ENCODE measurements around the gene PBX1. TPM values are rescaled to one million over a fixed set of nuclear protein-coding genes. Genes with fewer than 3 reads are reported as not detected.

Gene PBX1
- total RNA-seq, 1 experiment from 2014 or later = 9.8 TPM

GRCh38 chr1:164638492-164639202, 79.7 kb downstream of the PBX1 start:
- Histone ChIP-seq H3K9me2 (replicated peaks; ENCODE audit: low read length) (no peaks in the 10 kb centered on the region), H3K9me3 (ENCODE audit: low read length) (no peaks in the 10 kb centered on the region), H3K27me3 (ENCODE audit: low read length) (no peaks in the 10 kb centered on the region), H3K4me1 (ENCODE audit: insufficient read depth, low read length) (peaks cover 27% of the 10 kb centered on the region), H3K79me2 (ENCODE audit: low read length) (no peaks in the 10 kb centered on the region), H3K4me2 (ENCODE audit: low read length) (no peak overlapping the region), H3K9ac (ENCODE audit: low read length) (no peak overlapping the region), H3K36me3 (ENCODE audit: low read depth, low read length) (no peaks in the 10 kb centered on the region), H3K4me3 (ENCODE audit: low read length) (no peak overlapping the region), H2AFZ (ENCODE audit: low read length) (no peak overlapping the region), H4K20me1 (ENCODE audit: low read length) (no peaks in the 10 kb centered on the region), H3F3A (ENCODE audit: low read length, unreplicated experiment) (no peaks in the 10 kb centered on the region), H3K27ac (ENCODE audit: low read length) (no peak overlapping the region)
- no peak for ATAC-seq
- ChIA-PET POLR2A (ENCODE audit: unreplicated experiment) (no interaction called here), CTCF (no interaction called here)
- DNase-seq = no peak
- intact Hi-C loops (cut with micrococcal nuclease) = no loop called here
- BruUV-seq (replicated peaks) = no TSS peak
- TF ChIP-seq EZH2 (IDR thresholded peaks at IDR 0.05; ENCODE audit: low read length, unreplicated experiment) (no peak), CTCF (conservative IDR thresholded peaks at IDR 0.05; ENCODE audit: low read depth, low read length) (no peak), EZH2phosphoT487 (IDR thresholded peaks at IDR 0.05; ENCODE audit: borderline replicate concordance, low read length) (no peak)

GRCh38 chr1:164640686-164641352, 81.8 kb downstream of the PBX1 start:
- ChIA-PET POLR2A (ENCODE audit: unreplicated experiment) (no interaction called here), CTCF (no interaction called here)
- peak; percentile 57 for DNase-seq
- no peaks in the 10 kb centered on the region for H4K20me1 ChIP-seq (ENCODE audit: low read length)
- TF ChIP-seq CTCF (conservative IDR thresholded peaks at IDR 0.05; ENCODE audit: low read depth, low read length) (no peak), EZH2 (IDR thresholded peaks at IDR 0.05; ENCODE audit: low read length, unreplicated experiment) (no peak), EZH2phosphoT487 (IDR thresholded peaks at IDR 0.05; ENCODE audit: borderline replicate concordance, low read length) (no peak)
- no TSS peak for BruUV-seq (replicated peaks)
- no peaks in the 10 kb centered on the region for H3K36me3 ChIP-seq (ENCODE audit: low read depth, low read length)
- intact Hi-C loops (cut with micrococcal nuclease) = no loop called here
- H3K27me3 ChIP-seq (ENCODE audit: low read length) = no peaks in the 10 kb centered on the region
- no peaks in the 10 kb centered on the region for H3K9me2 ChIP-seq (replicated peaks; ENCODE audit: low read length)
- peaks cover 38% of the 10 kb centered on the region for H3K4me1 ChIP-seq (ENCODE audit: insufficient read depth, low read length)
- H2AFZ ChIP-seq (ENCODE audit: low read length) = no peak overlapping the region
- H3K4me3 ChIP-seq (ENCODE audit: low read length) = no peak overlapping the region
- H3F3A ChIP-seq (ENCODE audit: low read length, unreplicated experiment) = no peaks in the 10 kb centered on the region
- no peaks in the 10 kb centered on the region for H3K79me2 ChIP-seq (ENCODE audit: low read length)
- H3K9me3 ChIP-seq (ENCODE audit: low read length) = no peaks in the 10 kb centered on the region
- H3K27ac ChIP-seq (ENCODE audit: low read length) = no peak overlapping the region
- no peak for ATAC-seq
- no peak overlapping the region for H3K9ac ChIP-seq (ENCODE audit: low read length)
- no peak overlapping the region for H3K4me2 ChIP-seq (ENCODE audit: low read length)

GRCh38 chr1:164641353-164641730, 82.4 kb downstream of the PBX1 start:
- no peak for ATAC-seq
- H3K27ac ChIP-seq (ENCODE audit: low read length) = no peak overlapping the region
- no peaks in the 10 kb centered on the region for H4K20me1 ChIP-seq (ENCODE audit: low read length)
- no peaks in the 10 kb centered on the region for H3K79me2 ChIP-seq (ENCODE audit: low read length)
- H2AFZ ChIP-seq (ENCODE audit: low read length) = no peak overlapping the region
- no peaks in the 10 kb centered on the region for H3K9me3 ChIP-seq (ENCODE audit: low read length)
- no peak for TF ChIP-seq EZH2 (IDR thresholded peaks at IDR 0.05; ENCODE audit: low read length, unreplicated experiment)
- TF ChIP-seq CTCF (conservative IDR thresholded peaks at IDR 0.05; ENCODE audit: low read depth, low read length) = no peak
- TF ChIP-seq EZH2phosphoT487 (IDR thresholded peaks at IDR 0.05; ENCODE audit: borderline replicate concordance, low read length) = no peak
- no peak overlapping the region for H3K9ac ChIP-seq (ENCODE audit: low read length)
- ChIA-PET POLR2A (ENCODE audit: unreplicated experiment) (interaction anchor here (0.5 kb wide), 1 partner anchor 10 kb away, joined by 6 read pairs; no protein-coding TSS in a partner anchor), CTCF (no interaction called here)
- no peak overlapping the region for H3K4me2 ChIP-seq (ENCODE audit: low read length)
- BruUV-seq (replicated peaks) = no TSS peak
- intact Hi-C loops (cut with micrococcal nuclease) = no loop called here
- no peak for DNase-seq
- H3K9me2 ChIP-seq (replicated peaks; ENCODE audit: low read length) = no peaks in the 10 kb centered on the region
- H3K36me3 ChIP-seq (ENCODE audit: low read depth, low read length) = no peaks in the 10 kb centered on the region
- no peak overlapping the region for H3K4me3 ChIP-seq (ENCODE audit: low read length)
- peaks cover 38% of the 10 kb centered on the region for H3K4me1 ChIP-seq (ENCODE audit: insufficient read depth, low read length)
- no peaks in the 10 kb centered on the region for H3K27me3 ChIP-seq (ENCODE audit: low read length)
- no peaks in the 10 kb centered on the region for H3F3A ChIP-seq (ENCODE audit: low read length, unreplicated experiment)
